Measurements from ENCODE around the gene GABRG3.

DNA sequence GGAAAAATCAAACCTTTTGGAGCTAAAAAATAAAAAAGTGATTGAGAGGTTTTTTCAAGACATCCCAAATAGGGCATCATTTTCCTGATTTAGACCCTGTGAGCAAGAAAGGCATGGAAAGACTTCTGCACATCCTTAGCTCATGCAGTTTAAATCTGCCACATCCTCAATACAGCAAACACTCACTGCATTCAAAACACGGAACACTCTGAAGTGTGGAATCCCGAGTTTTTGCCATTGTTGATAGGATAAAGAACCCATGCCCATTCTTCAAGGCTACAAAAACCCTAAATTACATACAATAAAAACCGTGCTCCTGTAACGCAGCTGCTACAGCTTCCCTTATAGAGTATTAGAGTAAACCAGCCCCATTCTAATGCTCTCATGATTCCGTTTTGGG is 346.8 kb downstream of the GABRG3 start:
- TF ChIP-seq, protein P1, sequence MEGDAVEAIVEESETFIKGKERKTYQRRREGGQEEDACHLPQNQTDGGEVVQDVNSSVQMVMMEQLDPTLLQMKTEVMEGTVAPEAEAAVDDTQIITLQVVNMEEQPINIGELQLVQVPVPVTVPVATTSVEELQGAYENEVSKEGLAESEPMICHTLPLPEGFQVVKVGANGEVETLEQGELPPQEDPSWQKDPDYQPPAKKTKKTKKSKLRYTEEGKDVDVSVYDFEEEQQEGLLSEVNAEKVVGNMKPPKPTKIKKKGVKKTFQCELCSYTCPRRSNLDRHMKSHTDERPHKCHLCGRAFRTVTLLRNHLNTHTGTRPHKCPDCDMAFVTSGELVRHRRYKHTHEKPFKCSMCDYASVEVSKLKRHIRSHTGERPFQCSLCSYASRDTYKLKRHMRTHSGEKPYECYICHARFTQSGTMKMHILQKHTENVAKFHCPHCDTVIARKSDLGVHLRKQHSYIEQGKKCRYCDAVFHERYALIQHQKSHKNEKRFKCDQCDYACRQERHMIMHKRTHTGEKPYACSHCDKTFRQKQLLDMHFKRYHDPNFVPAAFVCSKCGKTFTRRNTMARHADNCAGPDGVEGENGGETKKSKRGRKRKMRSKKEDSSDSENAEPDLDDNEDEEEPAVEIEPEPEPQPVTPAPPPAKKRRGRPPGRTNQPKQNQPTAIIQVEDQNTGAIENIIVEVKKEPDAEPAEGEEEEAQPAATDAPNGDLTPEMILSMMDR (IDR thresholded peaks at IDR 0.05; ENCODE audit: insufficient read depth, low read depth, low read length) = no peak
- no peak for TF ChIP-seq EZH2 (IDR thresholded peaks at IDR 0.05; ENCODE audit: insufficient read depth, low read length)

Measured in astrocyte (in vitro differentiated cells and primary cell).